GM12878 (cell line): Measurements from ENCODE around the gene INPP4B. TPM values are rescaled to one million over a fixed set of nuclear protein-coding genes. Genes with fewer than 3 reads are reported as not detected.

Source experiments
- ATAC-seq: fragments of 200-7000 bp; cut with Tn5 transposase; 3 replicates; pipeline ENCODE4 v1.9.1; 2020; ENCODE audit warnings: mild to moderate bottlenecking, moderate library complexity
- BruUV-seq: library from RNA; stranded (reverse); fragments of 400-500 nt; replicated peaks from 2 replicates; lab custom pipeline; 2021; lab: Mats Ljungman, UMichigan
- CTCF ChIA-PET: fragments of 300-600 bp; sonication (Branson Sonifier 250); formaldehyde crosslinking; extraction: SDS; loops from one replicate; lab custom pipeline; 2021; ENCODE audit warnings: inconsistent platforms; lab: Yijun Ruan, JAX
- POLR2A ChIA-PET: fragments of 350-600 bp; formaldehyde crosslinking; extraction: SDS; loops from one replicate; lab custom pipeline; 2021; ENCODE audit warnings: inconsistent platforms; lab: Charles Lee
- RAD21 ChIA-PET: fragments of 300-600 bp; sonication (Branson Sonifier 250); formaldehyde crosslinking; loops from one replicate; lab custom pipeline; 2023; ENCODE audit warnings: antibody characterized with exemption; ENCODE audit not compliant: unreplicated experiment; lab: Charles Lee
- SMC1A ChIA-PET: fragments of 300-600 bp; sonication (Branson Sonifier 250); formaldehyde crosslinking; loops from one replicate; lab custom pipeline; 2023; ENCODE audit not compliant: unreplicated experiment, uncharacterized antibody; lab: Charles Lee
- DNase-seq: peaks from one replicate; pipeline ENCODE4 v3.0.0-alpha.2; 2011; ENCODE audit warnings: low read depth, low spot score
- FAIRE-seq: peaks from 3 replicates; lab custom pipeline; 2011; peaks lifted over from hg19 to GRCh38; lab: Jason Lieb, UNC
- H2AFZ ChIP-seq: 2 replicates; pipeline ENCODE4 v1.6.0; 2011; ENCODE audit warnings: low read depth, low read length, control low read depth; ENCODE audit not compliant: control insufficient read depth
- H3K27ac ChIP-seq: 2 replicates; pipeline ENCODE4 v1.5.1; 2011; ENCODE audit warnings: control low read depth; ENCODE audit not compliant: control insufficient read depth, insufficient read depth
- H3K27me3 ChIP-seq, 2 experiments: replicated peaks in 1 of 2; 2 replicates each; pipeline versions ENCODE4 v1.6.0 to v1.6.1; 2011; ENCODE audit warnings: low read length in 1 of 2; ENCODE audit not compliant: control insufficient read depth in 2 of 2, insufficient read depth in 2 of 2
- H3K36me3 ChIP-seq, 2 experiments: 2 replicates each; pipeline ENCODE4 v1.5.1; 2011; ENCODE audit warnings: low read length in 1 of 2; ENCODE audit not compliant: control insufficient read depth in 2 of 2, insufficient read depth in 2 of 2
- H3K4me1 ChIP-seq: 2 replicates; pipeline ENCODE4 v1.6.1; 2011; ENCODE audit warnings: mild to moderate bottlenecking, low read length, moderate library complexity, mixed read lengths; ENCODE audit not compliant: control insufficient read depth, insufficient read depth
- H3K4me2 ChIP-seq: 2 replicates; pipeline ENCODE4 v1.6.0; 2011; ENCODE audit warnings: control low read depth; ENCODE audit not compliant: control insufficient read depth, insufficient read depth
- H3K4me3 ChIP-seq: fragments of 200-600 bp; sonication (generic); 2 replicates; pipeline ENCODE4 v1.5.1; 2016
- H3K79me2 ChIP-seq: 2 replicates; pipeline ENCODE4 v1.6.0; 2011; ENCODE audit warnings: low read length; ENCODE audit not compliant: control insufficient read depth, insufficient read depth
- H3K9ac ChIP-seq: 2 replicates; pipeline ENCODE4 v1.8.0; 2011; ENCODE audit warnings: low read length, control low read depth, mixed read lengths; ENCODE audit not compliant: control insufficient read depth, insufficient read depth
- H3K9me3 ChIP-seq: replicated peaks from 3 replicates; pipeline ENCODE4 v1.5.1; 2011; ENCODE audit warnings: mild to moderate bottlenecking, low read length; ENCODE audit not compliant: control insufficient read depth, insufficient read depth
- H4K20me1 ChIP-seq: 2 replicates; pipeline ENCODE4 v1.6.0; 2011; ENCODE audit not compliant: control insufficient read depth, insufficient read depth
- CEBPB ChIP-seq, 2 experiments: fragments of 150-350 bp in 1 of 2; IDR thresholded peaks; 2 replicates each; pipeline ENCODE4 v1.6.1; 2012 to 2014; ENCODE audit warnings: low read depth in 2 of 2, low read length in 2 of 2, borderline replicate concordance in 1 of 2, inconsistent platforms in 1 of 2
- NFIC ChIP-seq: IDR thresholded peaks from 2 replicates; pipeline ENCODE4 v1.6.1; 2012; ENCODE audit warnings: low read depth, mild to moderate bottlenecking, inconsistent platforms, low read length, moderate library complexity
- NFXL1 ChIP-seq: fragments of 450-650 bp; IDR thresholded peaks from 2 replicates; pipeline ENCODE4 v1.6.1; 2017; ENCODE audit warnings: antibody characterized with exemption, mild to moderate bottlenecking, borderline replicate concordance
- POLR2A ChIP-seq: IDR thresholded peaks from 2 replicates; pipeline ENCODE4 v1.6.1; 2011; ENCODE audit warnings: low read depth, mild to moderate bottlenecking, low read length
- POLR2AphosphoS2 ChIP-seq: IDR thresholded peaks from 2 replicates; pipeline ENCODE4 v1.6.1; 2011; ENCODE audit warnings: low read depth, mild to moderate bottlenecking, low read length, improper control_type of control experiment, moderate library complexity
- RBBP5 ChIP-seq: fragments of 200-600 bp; sonication (generic); conservative IDR thresholded peaks from 2 replicates; pipeline ENCODE4 v1.6.1; 2016
- SIN3A ChIP-seq: IDR thresholded peaks from 2 replicates; pipeline ENCODE4 v1.6.1; 2012; ENCODE audit warnings: low read depth, low read length, improper control_type of control experiment
- SMC3 ChIP-seq: IDR thresholded peaks from 2 replicates; pipeline ENCODE4 v1.6.1; 2011; ENCODE audit warnings: low read length, improper control_type of control experiment, borderline replicate concordance
- SP1 ChIP-seq: IDR thresholded peaks from one replicate; pipeline ENCODE4 v1.6.1; 2011; ENCODE audit warnings: low read depth, low read length
- ZNF24 ChIP-seq: fragments of 450-650 bp; IDR thresholded peaks from 2 replicates; pipeline ENCODE4 v1.6.1; 2017; ENCODE audit warnings: antibody characterized with exemption, mild to moderate bottlenecking
- WGBS: methylation state at CpG from one replicate; pipeline ENCODE4 v1.1.6; 2016; ENCODE audit warnings: low lambda C conversion rate; ENCODE audit not compliant: insufficient replicate concordance, insufficient coverage; ENCODE audit errors: missing lambda C conversion rate; 5-methylcytosine and 5-hydroxymethylcytosine counted together
- in situ Hi-C: fragments of 300-500 bp; cut with MboI; formaldehyde crosslinking; loops from 9 replicates; pipeline ENCODE4 v1.14.3; 2018; ENCODE audit warnings: mixed read lengths
- intact Hi-C: fragments of 100-400 bp; cut with micrococcal nuclease; formaldehyde crosslinking; loops from one replicate; pipeline ENCODE4 v1.14.2; 2022; ENCODE audit not compliant: unreplicated experiment
- polyA plus RNA-seq, 11 experiments: library from polyadenylated mRNA; depleted of rRNA in 4 of 11; unstranded in 6 of 11; stranded (reverse) in 5 of 11; fragments of >200 nt; fragmentation: Nextera tagmentation in 4 of 11; fragmentation: Illumina TruSeq in 1 of 11; extraction: Ambion mirVana in 4 of 11; extraction: Trizol in 1 of 11; gene quantifications; 1 replicate in 1 of 11; 2 replicates in 10 of 11; pipeline versions ENCODE4 v1.2.1 to v1.2.3, GENCODE V29; 2011 to 2016; ENCODE audit warnings: inconsistent platforms in 2 of 11, missing spikeins in 2 of 11, low read depth in 1 of 11
- total RNA-seq, 4 experiments: library from RNA; depleted of rRNA in 3 of 4; stranded (reverse); fragments of >200 nt in 3 of 4; fragmentation: Illumina TruSeq in 1 of 4; extraction: Trizol in 1 of 4; gene quantifications; 2 replicates each; pipeline versions ENCODE4 v1.2.1 to v1.2.3, GENCODE V29; 2013 to 2021
- TF ChIP-seq, protein P1 (sequence below): fragments of 450-650 bp; IDR thresholded peaks from 2 replicates; pipeline ENCODE4 v1.6.1; 2017; ENCODE audit warnings: antibody characterized with exemption, mild to moderate bottlenecking, moderate library complexity
- TF ChIP-seq, protein P2 (sequence below): fragments of 450-650 bp; IDR thresholded peaks from 2 replicates; pipeline ENCODE4 v1.6.1; 2016; ENCODE audit warnings: mild to moderate bottlenecking
- TF ChIP-seq, protein P3 (sequence below): fragments of 450-650 bp; IDR thresholded peaks from 2 replicates; pipeline ENCODE4 v1.6.1; 2017; ENCODE audit warnings: mild to moderate bottlenecking
- TF ChIP-seq, protein P4 (sequence below): fragments of 450-650 bp; IDR thresholded peaks from 2 replicates; pipeline ENCODE4 v1.6.1; 2017; ENCODE audit warnings: mild to moderate bottlenecking, low read depth, inconsistent platforms; ENCODE audit not compliant: poor library complexity, severe bottlenecking
- TF ChIP-seq, protein P5 (sequence below): IDR thresholded peaks from 2 replicates; pipeline ENCODE4 v1.6.1; 2012; ENCODE audit warnings: low read depth, low read length, improper control_type of control experiment

The INPP4B gene
- total and polyA plus RNA-seq, 10 of the 15 experiments (the other 5 are each of a cell fraction or from before 2014, with no cell fraction given) = 0.53 to 11.2 (median 0.95) TPM

DNA sequence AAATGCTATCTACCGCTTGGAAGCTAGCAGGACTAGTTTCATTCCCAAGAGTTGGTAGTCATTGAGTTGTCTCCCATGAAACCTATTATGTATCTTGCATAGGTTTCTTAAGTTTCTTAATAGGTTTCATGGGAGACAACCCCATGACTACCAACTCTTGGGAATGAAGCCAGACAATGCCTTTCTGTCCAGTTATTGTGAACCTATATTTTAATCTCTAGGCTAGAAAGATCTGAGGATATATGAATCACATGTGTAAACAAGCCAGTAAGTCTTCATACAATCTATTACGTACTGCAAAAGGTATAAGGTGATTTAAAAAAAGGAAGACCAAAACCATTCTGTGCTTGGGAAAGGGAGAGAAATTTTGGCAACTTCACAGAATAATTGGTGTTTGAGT, 162.6 kb downstream of the INPP4B start (continued):
- TF ChIP-seq, protein P1, sequence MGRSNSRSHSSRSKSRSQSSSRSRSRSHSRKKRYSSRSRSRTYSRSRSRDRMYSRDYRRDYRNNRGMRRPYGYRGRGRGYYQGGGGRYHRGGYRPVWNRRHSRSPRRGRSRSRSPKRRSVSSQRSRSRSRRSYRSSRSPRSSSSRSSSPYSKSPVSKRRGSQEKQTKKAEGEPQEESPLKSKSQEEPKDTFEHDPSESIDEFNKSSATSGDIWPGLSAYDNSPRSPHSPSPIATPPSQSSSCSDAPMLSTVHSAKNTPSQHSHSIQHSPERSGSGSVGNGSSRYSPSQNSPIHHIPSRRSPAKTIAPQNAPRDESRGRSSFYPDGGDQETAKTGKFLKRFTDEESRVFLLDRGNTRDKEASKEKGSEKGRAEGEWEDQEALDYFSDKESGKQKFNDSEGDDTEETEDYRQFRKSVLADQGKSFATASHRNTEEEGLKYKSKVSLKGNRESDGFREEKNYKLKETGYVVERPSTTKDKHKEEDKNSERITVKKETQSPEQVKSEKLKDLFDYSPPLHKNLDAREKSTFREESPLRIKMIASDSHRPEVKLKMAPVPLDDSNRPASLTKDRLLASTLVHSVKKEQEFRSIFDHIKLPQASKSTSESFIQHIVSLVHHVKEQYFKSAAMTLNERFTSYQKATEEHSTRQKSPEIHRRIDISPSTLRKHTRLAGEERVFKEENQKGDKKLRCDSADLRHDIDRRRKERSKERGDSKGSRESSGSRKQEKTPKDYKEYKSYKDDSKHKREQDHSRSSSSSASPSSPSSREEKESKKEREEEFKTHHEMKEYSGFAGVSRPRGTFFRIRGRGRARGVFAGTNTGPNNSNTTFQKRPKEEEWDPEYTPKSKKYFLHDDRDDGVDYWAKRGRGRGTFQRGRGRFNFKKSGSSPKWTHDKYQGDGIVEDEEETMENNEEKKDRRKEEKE = no peak
- TF ChIP-seq SMC3 (no peak), NFIC (no peak), SP1 (no peak), POLR2A (no peak)
- TF ChIP-seq, protein P2, sequence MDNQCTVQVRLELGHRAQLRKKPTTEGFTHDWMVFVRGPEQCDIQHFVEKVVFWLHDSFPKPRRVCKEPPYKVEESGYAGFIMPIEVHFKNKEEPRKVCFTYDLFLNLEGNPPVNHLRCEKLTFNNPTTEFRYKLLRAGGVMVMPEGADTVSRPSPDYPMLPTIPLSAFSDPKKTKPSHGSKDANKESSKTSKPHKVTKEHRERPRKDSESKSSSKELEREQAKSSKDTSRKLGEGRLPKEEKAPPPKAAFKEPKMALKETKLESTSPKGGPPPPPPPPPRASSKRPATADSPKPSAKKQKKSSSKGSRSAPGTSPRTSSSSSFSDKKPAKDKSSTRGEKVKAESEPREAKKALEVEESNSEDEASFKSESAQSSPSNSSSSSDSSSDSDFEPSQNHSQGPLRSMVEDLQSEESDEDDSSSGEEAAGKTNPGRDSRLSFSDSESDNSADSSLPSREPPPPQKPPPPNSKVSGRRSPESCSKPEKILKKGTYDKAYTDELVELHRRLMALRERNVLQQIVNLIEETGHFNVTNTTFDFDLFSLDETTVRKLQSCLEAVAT = no peak

DNA sequence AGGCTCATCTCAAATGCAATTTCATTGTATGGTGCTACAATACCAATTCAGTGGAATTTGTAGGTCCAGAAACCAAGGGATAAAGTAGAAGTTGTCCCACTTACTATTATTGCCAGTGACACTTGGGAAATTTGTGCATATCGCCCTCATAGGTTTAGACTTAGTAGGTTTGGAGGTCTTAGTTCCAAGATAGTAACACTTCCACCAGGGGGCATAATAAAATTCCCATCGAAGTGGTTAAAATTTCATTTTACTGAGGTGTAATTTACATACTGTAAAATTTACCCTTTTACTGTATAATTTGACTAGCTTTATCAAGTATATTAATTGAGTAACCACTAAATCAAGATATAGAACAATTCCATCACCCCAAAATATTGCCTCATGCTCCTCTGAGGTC, 174.6 kb downstream of the INPP4B start:
- RAD21 ChIA-PET = no interaction called here
- CTCF ChIA-PET = no interaction called here
- in situ Hi-C loops = no loop called here
- Histone ChIP-seq H3K27me3 (no peaks in the 10 kb centered on the region), H3K36me3 (no peaks in the 10 kb centered on the region), H3K9ac (no peak overlapping the region)
- TF ChIP-seq RBBP5 (no peak), ZNF24 (no peak), NFXL1 (no peak), CEBPB (IDR thresholded peaks at IDR 0.05; ENCODE audit: borderline replicate concordance in 1 of 2, low read depth in 2 of 2, low read length in 2 of 2) (no peak), SIN3A (no peak), POLR2AphosphoS2 (no peak)
- TF ChIP-seq, protein P3, sequence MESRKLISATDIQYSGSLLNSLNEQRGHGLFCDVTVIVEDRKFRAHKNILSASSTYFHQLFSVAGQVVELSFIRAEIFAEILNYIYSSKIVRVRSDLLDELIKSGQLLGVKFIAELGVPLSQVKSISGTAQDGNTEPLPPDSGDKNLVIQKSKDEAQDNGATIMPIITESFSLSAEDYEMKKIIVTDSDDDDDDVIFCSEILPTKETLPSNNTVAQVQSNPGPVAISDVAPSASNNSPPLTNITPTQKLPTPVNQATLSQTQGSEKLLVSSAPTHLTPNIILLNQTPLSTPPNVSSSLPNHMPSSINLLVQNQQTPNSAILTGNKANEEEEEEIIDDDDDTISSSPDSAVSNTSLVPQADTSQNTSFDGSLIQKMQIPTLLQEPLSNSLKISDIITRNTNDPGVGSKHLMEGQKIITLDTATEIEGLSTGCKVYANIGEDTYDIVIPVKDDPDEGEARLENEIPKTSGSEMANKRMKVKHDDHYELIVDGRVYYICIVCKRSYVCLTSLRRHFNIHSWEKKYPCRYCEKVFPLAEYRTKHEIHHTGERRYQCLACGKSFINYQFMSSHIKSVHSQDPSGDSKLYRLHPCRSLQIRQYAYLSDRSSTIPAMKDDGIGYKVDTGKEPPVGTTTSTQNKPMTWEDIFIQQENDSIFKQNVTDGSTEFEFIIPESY = no peak
- TF ChIP-seq, protein P4, sequence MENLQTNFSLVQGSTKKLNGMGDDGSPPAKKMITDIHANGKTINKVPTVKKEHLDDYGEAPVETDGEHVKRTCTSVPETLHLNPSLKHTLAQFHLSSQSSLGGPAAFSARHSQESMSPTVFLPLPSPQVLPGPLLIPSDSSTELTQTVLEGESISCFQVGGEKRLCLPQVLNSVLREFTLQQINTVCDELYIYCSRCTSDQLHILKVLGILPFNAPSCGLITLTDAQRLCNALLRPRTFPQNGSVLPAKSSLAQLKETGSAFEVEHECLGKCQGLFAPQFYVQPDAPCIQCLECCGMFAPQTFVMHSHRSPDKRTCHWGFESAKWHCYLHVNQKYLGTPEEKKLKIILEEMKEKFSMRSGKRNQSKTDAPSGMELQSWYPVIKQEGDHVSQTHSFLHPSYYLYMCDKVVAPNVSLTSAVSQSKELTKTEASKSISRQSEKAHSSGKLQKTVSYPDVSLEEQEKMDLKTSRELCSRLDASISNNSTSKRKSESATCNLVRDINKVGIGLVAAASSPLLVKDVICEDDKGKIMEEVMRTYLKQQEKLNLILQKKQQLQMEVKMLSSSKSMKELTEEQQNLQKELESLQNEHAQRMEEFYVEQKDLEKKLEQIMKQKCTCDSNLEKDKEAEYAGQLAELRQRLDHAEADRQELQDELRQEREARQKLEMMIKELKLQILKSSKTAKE = no peak
- TF ChIP-seq, protein P5, sequence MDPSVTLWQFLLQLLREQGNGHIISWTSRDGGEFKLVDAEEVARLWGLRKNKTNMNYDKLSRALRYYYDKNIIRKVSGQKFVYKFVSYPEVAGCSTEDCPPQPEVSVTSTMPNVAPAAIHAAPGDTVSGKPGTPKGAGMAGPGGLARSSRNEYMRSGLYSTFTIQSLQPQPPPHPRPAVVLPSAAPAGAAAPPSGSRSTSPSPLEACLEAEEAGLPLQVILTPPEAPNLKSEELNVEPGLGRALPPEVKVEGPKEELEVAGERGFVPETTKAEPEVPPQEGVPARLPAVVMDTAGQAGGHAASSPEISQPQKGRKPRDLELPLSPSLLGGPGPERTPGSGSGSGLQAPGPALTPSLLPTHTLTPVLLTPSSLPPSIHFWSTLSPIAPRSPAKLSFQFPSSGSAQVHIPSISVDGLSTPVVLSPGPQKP = no peak
- TF ChIP-seq, all 136 proteins: peak for 0
- SMC1A ChIA-PET = no interaction called here
- H3K27ac ChIP-seq = no peak overlapping the region
- DNase-seq = no peak
- H3K9me3 ChIP-seq = no peaks in the 10 kb centered on the region
- no peaks in the 10 kb centered on the region for H3K79me2 ChIP-seq
- POLR2A ChIA-PET = no interaction called here
- WGBS = 0% methylated on average over 2 of the region's 2 CpGs
- BruUV-seq = no TSS peak
- H3K4me2 ChIP-seq = no peak overlapping the region
- no peaks in the 10 kb centered on the region for H4K20me1 ChIP-seq
- H3K4me1 ChIP-seq = no peaks in the 10 kb centered on the region
- FAIRE-seq = no peak
- intact Hi-C loops = no loop called here
- no peak overlapping the region for H2AFZ ChIP-seq
- H3K4me3 ChIP-seq = no peak overlapping the region
- ATAC-seq = no peak
